Measurements from ENCODE around the gene SEZ6L. TPM values are rescaled to one million over a fixed set of nuclear protein-coding genes. Genes with fewer than 3 reads are reported as not detected.

The SEZ6L gene
- total RNA-seq, 4 donors from 2014 or later = 0.26 to 2.6 TPM; not detected in 2

DNA sequence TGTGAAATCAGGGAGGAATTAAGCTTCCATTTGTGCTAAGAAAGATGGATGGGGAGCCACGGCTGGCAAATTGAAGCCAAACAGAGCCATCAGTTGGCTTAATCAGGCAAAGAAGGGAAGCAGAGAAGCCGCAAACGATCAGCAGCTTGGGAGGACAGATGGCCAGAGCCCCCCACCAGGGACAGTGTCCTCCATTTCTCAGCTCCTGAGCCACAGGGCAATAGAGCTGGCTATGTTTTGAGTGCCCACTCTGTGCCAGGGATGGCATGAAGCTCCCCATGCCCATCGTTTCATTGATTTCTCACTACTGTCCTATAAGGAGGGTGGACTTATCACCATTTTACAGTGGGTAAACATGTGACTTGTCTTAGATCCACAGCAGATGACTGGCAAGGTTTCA is 133.5 kb downstream of the SEZ6L start:
- Histone ChIP-seq H3K27me3 (no peaks in the 10 kb centered on the region), H3K36me3 (no peaks in the 10 kb centered on the region), H3K9me3 (no peaks in the 10 kb centered on the region), H3K27ac (no peak overlapping the region), H3K4me3 (no peak overlapping the region), H3K4me1 (no peaks in the 10 kb centered on the region)
- DNase-seq = no peak
- TF ChIP-seq POLR2A (IDR thresholded peaks at IDR 0.05) = no peak
- TF ChIP-seq, protein P1, sequence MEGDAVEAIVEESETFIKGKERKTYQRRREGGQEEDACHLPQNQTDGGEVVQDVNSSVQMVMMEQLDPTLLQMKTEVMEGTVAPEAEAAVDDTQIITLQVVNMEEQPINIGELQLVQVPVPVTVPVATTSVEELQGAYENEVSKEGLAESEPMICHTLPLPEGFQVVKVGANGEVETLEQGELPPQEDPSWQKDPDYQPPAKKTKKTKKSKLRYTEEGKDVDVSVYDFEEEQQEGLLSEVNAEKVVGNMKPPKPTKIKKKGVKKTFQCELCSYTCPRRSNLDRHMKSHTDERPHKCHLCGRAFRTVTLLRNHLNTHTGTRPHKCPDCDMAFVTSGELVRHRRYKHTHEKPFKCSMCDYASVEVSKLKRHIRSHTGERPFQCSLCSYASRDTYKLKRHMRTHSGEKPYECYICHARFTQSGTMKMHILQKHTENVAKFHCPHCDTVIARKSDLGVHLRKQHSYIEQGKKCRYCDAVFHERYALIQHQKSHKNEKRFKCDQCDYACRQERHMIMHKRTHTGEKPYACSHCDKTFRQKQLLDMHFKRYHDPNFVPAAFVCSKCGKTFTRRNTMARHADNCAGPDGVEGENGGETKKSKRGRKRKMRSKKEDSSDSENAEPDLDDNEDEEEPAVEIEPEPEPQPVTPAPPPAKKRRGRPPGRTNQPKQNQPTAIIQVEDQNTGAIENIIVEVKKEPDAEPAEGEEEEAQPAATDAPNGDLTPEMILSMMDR (IDR thresholded peaks at IDR 0.05) = no peak
- intact Hi-C loops (cut with DNase I; ENCODE audit: low total_unique reads) = no loop called here

DNA sequence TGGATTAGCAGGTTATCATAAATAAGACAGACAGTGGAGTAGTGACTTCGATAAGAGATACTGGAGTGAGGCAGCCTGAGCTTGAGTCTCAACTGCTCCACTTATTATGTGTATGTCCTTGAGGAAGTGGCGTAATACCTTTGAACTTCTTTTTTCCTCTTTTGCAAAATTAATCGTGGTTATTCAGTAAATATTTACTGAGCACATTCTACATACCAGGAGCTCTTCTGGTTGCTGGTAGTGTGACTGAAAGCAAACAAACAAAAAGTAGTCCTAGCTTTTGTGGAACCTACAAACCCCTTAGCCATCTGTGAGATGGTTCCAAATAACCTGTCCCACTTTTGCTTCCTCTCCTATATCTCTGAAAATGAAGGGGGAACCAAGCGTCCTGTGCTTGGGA is 134.2 kb downstream of the SEZ6L start:
- no peak for TF ChIP-seq POLR2A (IDR thresholded peaks at IDR 0.05)
- TF ChIP-seq, protein P1 (IDR thresholded peaks at IDR 0.05) = no peak
- no peaks in the 10 kb centered on the region for H3K27me3 ChIP-seq

DNA sequence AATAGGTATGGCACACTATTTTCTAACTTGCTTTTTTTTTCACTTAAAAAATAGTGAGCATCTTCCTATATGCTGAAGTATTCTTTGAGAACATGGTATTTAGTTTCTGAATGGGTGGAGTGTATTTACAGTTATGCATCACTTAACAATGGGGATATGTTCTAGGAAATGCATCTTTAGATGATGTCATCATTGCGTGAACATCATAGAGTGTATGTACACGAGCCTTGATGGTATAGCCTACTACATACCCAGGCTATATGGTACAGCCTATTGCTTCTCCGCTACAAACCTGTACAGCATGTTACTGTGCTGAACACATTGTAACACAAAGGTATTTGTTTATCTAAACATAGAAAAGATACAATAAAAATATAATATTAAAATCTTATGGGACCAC is 135.5 kb downstream of the SEZ6L start:
- intact Hi-C loops (cut with DNase I; ENCODE audit: low total_unique reads) = no loop called here
- no peaks in the 10 kb centered on the region for H3K27me3 ChIP-seq

More for the DNA sequence above, 134.2 kb downstream of the SEZ6L start:
- intact Hi-C loops (cut with DNase I; ENCODE audit: low total_unique reads) = no loop called here
- H3K4me1 ChIP-seq = no peaks in the 10 kb centered on the region
- DNase-seq = no peak
- H3K4me3 ChIP-seq = no peak overlapping the region
- no peaks in the 10 kb centered on the region for H3K9me3 ChIP-seq
- H3K36me3 ChIP-seq = no peaks in the 10 kb centered on the region
- no peak overlapping the region for H3K27ac ChIP-seq

DNA sequence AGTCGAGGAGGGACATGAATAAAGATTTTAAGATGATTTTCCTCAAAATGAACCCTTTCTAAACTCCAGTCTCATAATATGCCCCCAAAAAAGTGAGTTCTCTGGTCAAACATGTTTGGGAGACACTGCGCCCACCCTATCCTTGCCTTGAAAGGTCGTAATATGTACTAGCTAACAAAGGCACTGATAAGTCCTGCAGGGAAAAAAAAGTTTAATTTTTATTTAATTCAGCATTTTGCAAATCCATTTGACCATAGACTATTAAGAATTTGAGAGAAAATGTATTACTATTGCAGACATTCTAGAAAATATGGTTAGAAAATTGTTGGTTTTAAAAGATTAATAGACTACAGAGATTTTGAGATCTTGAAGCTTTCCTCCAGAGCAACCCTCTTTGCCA is 139.2 kb downstream of the SEZ6L start:
- H3K27me3 ChIP-seq = no peaks in the 10 kb centered on the region
- intact Hi-C loops (cut with DNase I; ENCODE audit: low total_unique reads) = no loop called here

More for the DNA sequence above, 135.5 kb downstream of the SEZ6L start:
- no peak for TF ChIP-seq POLR2A (IDR thresholded peaks at IDR 0.05)
- TF ChIP-seq, protein P1 (IDR thresholded peaks at IDR 0.05) = no peak
- no peaks in the 10 kb centered on the region for H3K9me3 ChIP-seq
- no peaks in the 10 kb centered on the region for H3K36me3 ChIP-seq
- no peak overlapping the region for H3K4me3 ChIP-seq
- H3K4me1 ChIP-seq = no peaks in the 10 kb centered on the region
- no peak overlapping the region for H3K27ac ChIP-seq
- DNase-seq = no peak

DNA sequence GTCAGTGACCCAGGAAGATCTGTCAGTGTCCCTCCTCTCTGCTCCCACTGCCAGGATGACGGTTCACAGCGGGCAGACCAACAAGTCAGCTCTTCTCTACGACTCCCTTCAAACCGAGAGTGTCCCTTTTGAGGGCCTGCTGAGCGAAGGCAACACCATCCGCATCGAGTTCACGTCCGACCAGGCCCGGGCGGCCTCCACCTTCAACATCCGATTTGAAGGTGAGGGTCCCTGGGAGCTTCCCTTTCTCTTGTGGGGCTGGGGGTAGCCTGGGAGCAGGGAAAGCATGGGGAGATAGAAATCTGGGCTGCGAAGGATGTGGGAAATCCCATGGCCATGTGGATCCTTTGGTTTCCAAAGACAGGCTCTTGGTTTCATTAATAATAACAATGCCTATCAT is 141.4 kb downstream of the SEZ6L start:
- intact Hi-C loops (cut with DNase I; ENCODE audit: low total_unique reads) = no loop called here
- H3K36me3 ChIP-seq = no peaks in the 10 kb centered on the region
- no peak for DNase-seq
- TF ChIP-seq POLR2A (IDR thresholded peaks at IDR 0.05) = no peak
- TF ChIP-seq, protein P1 (IDR thresholded peaks at IDR 0.05) = no peak
- no peak overlapping the region for H3K4me3 ChIP-seq
- no peaks in the 10 kb centered on the region for H3K9me3 ChIP-seq
- no peaks in the 10 kb centered on the region for H3K4me1 ChIP-seq
- H3K27me3 ChIP-seq = no peaks in the 10 kb centered on the region
- H3K27ac ChIP-seq = no peak overlapping the region

More for the DNA sequence above, 139.2 kb downstream of the SEZ6L start:
- Histone ChIP-seq H3K4me1 (no peaks in the 10 kb centered on the region), H3K4me3 (no peak overlapping the region), H3K36me3 (no peaks in the 10 kb centered on the region), H3K9me3 (no peaks in the 10 kb centered on the region), H3K27ac (no peak overlapping the region)
- no peak for DNase-seq
- TF ChIP-seq, protein P1 (IDR thresholded peaks at IDR 0.05) = no peak
- TF ChIP-seq POLR2A (IDR thresholded peaks at IDR 0.05) = no peak
